GM18870 (cell line): ENCODE measurements around the gene NUDT16L1.
A peak's percentile ranks its signal among the peaks of the same experiment; 100 is the strongest.
"Not testable (repeated sequence)": the region's sequence is repeated elsewhere in the genome, so short reads cannot be mapped to it uniquely, and the experiment has no call there.

Source experiments
- ATAC-seq: cut with Tn5 transposase; IDR thresholded peaks from one replicate; pipeline ENCODE4 v1.9.1; 2021; ENCODE audit warnings: moderate library complexity; ENCODE audit not compliant: unreplicated experiment

NUDT16L1 gene

DNA sequence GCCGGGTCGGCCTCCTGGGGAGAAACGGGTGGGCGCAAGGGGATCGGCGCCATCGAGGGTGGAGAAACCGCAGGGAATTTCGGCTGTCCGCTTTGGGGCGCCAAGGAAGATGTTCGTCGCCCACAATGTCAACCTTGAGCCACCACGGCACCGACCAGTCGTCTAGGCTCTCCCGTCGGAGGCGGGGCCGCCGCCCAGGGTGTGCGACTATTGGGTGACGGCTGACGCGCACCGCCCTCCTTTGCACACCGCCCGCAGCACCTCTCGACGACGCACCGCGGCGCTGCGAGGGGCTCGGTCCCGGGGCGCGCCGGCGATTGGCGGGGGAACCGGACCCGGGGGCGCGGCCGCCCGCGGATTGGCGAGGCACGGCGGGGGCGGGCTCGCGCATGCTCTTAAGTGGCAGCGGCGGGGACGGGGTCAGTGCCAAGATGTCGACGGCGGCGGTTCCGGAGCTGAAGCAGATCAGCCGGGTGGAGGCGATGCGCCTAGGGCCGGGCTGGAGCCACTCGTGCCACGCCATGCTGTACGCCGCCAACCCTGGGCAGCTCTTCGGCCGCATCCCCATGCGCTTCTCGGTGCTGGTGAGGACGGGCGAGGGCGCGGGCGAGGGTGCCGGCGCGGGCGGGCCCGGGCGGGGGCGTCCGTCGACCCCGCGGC lies at the start of gene NUDT16L1:
Gene NUDT16L1 (plus strand): TSS at position 267 of the 660 bp plus-strand sequence. CDS start 165 bp downstream, at position 432.
- ATAC-seq = peak; percentile 79

- ATAC-seq = no peak
Observed at GRCh38 chr16:4646773-4647643, 46.4 kb upstream of the NUDT16L1 start.

DNA sequence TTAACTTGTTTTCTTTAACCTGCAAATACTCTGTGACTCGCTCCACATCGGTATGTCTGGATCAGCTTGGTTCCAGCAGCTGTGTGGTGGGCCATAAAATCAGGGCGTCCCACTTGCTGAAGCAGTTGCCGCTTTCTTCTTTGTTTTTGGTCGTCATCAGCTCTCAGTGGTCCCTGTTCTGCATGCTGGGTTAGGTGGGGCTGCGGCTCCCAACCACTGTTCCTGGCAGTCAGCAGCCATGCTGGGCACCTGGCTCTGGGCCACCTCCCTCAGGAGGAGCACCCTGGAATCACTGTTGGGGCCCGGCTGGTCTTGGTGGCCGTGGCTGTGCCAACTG lies 45.8 kb upstream of the NUDT16L1 start:
- no peak for ATAC-seq

GRCh38 chr16:4648917-4649316 lies 44.4 kb upstream of the NUDT16L1 start:
- ATAC-seq = no peak

DNA sequence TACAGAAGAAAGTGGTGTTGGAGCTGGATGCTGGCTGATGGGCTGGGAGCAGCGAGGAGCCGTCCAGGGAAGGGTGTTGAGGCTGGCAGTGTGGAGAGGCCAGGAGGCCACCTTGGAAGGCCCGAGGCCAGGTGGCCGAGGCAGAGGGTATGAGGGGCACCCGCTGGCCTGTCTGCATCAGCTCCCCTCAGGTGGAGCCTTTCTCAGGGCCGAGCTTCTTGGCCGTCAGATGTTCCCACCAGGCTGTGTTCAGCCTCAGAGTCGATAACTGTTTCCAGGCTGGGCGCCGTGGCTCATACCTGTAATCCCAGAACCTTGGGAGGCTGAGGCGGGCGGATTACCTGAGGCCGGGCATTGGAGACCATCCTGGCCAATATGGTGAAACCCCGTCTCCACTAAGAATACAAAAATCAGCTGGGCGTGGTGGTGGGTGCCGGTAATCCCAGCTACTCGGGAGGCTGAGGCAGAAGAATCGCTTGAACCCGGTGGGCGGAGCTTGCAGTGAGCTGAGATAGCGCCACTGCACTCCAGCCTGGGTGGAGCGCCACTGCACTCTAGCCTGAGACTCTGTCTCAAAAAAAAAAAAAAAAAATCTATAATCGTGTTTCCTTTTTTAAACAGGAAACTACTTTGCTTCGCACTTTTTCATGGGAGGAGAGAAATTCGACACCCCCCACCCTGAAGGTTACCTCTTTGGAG lies 43.5 kb upstream of the NUDT16L1 start:
- no peak for ATAC-seq

GRCh38 chr16:4650443-4651074 lies 42.8 kb upstream of the NUDT16L1 start:
- not testable (repeated sequence) for ATAC-seq

GRCh38 chr16:4651827-4652226 lies 41.5 kb upstream of the NUDT16L1 start:
- ATAC-seq = no peak

- ATAC-seq = no peak
Observed at GRCh38 chr16:4652561-4652960, 40.8 kb upstream of the NUDT16L1 start.

DNA sequence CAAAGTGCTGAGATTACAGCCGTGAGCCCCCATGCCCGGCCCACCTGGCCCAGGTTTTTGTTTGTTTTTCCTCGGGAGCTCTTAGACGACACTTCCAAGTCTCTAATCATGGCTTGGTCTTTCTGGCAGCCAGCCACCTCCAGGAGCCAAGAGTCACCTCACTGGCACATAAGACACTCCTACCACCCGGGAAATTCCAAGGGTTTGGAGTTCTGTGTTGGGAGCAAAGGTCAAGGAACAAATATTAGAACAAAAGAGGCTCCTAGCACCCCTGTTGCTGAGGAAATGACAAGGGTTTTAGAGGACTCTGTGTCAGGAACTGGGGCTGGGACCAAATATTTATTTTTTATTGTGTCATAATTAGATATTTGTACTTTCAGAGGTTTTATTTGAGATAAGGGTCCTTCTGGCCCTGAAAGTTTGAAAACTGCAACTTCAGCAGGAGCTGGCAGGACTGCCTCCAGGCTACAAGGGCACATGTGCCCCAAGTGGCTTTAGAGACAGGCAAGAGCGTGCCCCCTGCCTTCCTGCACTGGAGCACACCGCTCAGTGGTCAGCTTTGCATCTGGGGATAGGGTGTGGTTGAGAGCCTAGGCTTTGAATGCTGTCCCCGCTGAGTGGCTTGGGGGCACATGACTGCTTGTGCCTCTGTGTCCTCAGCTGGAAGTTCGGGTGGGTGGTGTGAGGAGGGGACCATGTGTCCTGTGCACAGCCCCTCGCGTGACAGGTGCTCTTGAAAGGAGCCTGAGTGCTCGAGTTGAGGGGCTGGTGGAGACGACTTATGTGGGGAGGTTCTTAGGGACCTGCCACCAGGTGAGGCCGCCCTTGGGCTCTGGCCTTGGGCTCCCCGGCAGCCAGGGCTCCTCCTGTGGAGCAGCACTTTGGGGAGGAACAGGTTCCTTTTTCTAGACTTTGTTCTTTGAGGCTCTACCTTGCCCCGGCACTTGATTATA lies 39.1 kb upstream of the NUDT16L1 start:
- no peak for ATAC-seq

GRCh38 chr16:4654964-4655590 lies 38.3 kb upstream of the NUDT16L1 start:
- ATAC-seq = no peak

DNA sequence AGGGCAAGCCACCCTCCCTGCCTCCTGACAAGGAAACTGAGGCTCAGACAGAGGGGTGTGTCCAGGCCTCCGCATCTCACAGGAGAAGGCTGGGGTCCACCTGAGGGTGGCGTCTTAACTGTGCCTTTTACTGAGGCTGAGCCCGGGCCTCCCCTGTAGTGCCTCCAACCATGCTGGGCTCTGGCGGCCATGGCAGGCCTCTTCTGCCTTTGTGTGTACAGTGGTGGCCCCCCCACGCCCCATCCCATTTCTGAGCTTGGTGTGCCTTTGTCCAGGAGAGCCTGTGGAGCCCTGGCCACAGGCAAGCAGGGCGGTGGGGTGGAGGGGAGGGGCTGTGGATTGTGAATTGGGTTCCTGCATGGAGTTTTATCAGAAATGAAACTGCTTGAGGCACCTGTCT lies 37.6 kb upstream of the NUDT16L1 start:
- no peak for ATAC-seq

- no peak for ATAC-seq
Observed at GRCh38 chr16:4656221-4656620, 37.1 kb upstream of the NUDT16L1 start.

DNA sequence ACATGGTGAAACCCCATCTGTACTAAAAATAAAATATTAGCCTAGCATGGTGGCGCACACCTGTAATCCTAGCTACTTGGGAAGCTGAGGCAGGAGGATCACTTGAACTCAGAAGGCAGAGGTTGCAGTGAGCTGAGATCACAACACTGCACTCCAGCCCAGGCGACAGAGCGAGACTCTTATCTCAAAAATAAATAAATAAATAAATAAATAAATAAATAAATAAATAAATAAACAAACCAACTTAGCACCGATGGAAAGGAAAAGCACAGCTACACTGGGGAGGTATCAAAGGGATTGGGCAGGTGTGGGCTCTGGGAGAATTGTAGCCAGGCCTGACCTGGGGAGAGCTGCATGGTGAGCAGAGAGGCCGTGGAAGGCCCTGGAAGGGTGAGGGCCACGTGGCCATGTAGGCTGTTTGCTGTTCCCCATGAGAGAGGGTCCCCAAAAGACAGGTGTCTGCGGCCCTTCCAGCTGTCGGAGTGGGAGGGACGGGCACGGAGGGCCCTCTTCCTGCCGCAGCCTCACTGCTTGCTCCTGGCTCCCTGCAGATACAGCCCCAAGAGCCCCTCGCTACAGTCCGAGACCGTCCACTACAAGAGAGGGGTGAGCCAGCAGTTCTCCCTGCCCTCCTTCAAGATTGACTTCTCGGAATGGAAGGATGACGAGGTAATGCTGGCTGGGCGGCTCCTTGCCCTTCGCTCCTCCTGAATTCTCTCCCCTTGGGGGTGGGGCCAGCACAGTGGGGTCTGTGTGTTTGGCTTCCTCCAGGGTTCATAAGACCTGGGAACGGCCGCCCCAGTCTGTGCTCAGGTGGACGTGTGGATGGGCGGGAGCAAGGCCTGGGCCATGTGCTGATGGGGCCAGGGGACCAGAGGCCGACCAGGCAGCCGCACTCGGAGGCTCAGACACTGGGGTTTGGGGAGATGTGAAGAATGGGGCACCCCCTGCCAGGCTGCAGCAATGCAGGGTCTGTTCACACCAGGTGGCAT lies 36.4 kb upstream of the NUDT16L1 start:
- ATAC-seq = no peak

- ATAC-seq = no peak
Observed at GRCh38 chr16:4659363-4660353, 33.7 kb upstream of the NUDT16L1 start.

DNA sequence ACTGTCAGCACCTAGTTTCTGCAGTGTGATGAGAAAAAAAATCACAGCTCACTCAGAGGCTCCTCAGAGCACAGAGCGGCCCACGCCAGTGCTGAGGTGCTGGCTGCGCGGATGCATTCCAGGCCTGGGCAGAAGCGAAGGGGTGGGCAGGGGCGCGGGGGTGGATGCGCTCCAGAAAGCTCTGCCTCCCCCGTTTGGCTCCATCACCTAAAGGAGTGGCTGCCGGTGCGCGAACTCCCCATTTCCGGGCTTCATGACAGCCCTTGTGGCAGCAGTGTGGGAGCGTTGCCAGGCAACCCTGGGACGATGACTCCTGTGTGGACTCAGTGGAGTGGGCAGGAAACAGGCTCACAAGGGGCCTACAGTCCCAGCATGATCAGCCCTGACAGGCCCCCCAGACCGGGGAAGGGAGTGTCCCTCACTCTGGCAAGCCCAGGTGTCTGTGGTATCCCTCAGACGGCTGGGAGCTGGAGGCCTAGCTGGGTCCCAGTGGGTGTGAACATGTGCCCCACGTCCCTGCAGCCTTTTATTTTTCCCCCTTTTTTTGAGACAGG lies 32.8 kb upstream of the NUDT16L1 start:
- ATAC-seq = no peak

- ATAC-seq = no peak
Observed at GRCh38 chr16:4661661-4662060, 31.7 kb upstream of the NUDT16L1 start.

DNA sequence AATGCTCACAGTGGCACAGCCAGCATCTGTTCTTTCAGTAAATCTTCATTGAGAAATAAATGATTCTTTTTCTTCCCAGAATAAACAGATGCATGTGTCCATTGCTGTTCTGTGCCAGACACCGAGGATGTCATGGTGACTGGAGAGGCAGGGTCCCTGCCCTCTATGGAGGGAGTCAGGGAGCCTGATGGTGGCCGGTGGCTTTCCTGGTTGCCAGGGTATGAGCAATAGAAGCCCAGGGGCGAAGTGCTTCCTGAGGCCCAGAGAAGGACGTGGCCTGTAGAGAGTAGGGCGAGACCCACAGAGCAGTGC lies 29.9 kb upstream of the NUDT16L1 start:
- ATAC-seq = no peak
